GM19193 (cell line): ENCODE measurements around the gene PRM2.

ENCODE experiments used
- POLR2A ChIP-seq: IDR thresholded peaks from 4 replicates; pipeline ENCODE4 v1.6.1; 2011; ENCODE audit not compliant: insufficient read depth, insufficient read length; ENCODE audit errors: extremely low read depth

Gene PRM2

GRCh38 chr16:11299865-11300559, 23.7 kb upstream of the PRM2 start:
- no peak for TF ChIP-seq POLR2A

DNA sequence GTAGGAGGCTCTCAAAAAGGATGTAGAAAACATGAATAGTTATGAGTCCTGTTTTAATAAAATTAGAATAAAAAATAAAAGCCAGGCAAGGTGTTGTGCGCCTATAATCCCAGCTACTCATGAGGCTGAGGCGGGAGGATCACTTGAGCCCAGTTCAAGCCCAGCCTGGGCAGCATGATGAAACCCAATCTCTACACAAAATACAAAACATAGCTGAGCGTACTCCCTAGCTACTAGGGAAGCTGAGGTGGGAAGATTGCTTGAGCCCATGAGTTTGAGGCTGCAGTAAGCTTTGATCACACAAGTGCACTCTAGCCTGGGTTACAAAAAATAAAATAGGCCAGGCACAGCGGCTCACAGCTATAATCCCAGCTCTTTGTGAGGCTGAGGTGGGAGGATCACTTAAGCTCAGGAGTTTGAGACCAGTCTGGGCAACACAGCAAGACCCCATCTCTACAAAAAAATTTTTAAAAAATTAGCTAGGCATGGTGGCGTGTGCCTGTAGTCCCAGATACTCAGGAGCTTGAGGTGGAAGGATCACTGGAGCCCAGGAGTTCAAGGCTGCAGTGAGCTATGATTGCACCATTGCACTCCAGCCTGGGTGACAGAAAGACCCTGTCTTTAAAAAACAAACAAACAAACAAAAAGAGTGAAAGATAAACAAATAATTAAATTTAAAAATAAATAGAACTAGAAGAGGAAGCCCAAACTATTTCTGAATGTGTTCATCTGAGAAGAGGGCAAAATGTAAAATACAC, 22.0 kb upstream of the PRM2 start:
- no peak for TF ChIP-seq POLR2A

DNA sequence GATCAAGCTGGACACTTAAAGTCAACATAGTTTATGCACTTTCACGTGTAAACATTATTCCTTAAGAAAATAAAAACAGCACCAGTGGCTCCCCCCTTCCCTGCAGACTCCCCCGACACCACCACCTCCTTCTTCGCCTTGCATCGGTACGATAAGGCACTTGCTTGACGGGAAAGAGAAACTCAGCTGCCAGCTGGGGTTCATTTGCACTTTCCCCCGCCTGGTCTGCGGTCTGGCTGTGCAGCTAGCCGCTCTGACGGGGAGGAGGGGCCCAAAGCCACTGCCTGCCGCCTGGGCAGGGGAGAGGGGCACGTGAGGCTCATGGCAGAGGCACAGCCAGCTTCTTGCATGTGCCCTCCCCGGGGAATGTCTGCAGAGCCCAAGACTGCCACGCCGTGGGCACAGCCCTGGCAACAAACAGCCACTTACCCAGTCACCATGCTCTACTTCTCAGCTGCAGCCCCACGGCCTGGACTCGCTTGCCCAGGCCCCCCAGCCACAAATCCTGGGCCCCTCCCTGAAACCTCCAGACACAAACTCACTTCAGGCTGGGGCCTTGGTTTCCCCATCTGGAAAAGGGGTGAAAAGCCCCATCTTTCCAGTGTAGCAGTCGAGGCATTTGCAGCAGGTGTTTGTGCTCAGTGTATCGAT, 21.3 kb upstream of the PRM2 start:
- TF ChIP-seq POLR2A, result peak; percentile 36

GRCh38 chr16:11296706-11297491, 20.6 kb upstream of the PRM2 start:
- no peak for TF ChIP-seq POLR2A

DNA sequence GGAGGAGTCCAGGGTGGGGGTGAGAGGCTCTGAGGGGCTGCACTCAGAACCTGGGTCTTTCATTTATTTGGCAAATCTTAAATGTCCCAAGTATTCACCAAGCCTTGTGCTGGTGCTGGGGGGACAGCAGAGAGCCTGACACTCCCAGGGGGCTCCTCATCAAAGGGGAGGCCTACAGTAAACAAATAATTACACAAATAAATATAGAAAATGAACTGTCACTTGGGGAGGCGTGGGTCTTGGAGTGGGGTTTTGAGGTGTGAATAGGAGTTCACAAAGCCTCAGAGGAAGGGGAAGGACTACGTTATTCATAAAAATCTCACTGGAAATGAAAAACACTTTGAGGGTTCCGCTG, 20.0 kb upstream of the PRM2 start:
- no peak for TF ChIP-seq POLR2A

GRCh38 chr16:11295672-11296071, 19.4 kb upstream of the PRM2 start:
- no peak for TF ChIP-seq POLR2A

DNA sequence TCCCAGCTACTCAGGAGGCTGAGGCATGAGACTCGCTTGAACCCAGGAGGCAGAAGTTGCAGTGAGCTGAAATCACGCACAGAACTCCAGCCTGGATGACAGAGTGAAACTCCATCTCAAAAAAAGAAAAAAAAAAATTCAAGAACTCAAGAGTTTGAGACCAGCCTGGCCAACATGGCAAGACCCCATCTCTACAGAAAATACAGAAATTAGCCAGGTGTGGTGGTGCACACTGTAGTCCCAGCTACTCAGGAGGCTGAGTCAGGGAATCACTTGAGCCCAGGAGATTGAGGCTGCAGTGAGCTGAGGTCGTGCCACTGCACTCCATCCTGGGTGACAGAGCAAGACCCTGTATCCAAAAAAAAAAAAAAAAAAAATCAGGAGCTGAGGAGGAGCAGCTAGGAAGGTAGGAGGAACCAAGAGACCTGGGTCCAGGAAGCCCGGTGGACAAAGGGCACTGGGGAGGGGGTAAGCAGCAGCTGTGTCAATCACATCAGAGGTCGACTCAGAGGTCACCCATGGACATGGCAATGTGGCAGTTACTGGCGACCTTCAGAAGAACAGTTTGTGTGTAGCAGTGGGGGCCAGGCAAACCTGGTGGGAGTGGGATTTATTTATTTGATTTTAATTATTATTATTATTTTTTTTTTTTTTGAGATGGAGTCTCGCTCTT, 15.9 kb upstream of the PRM2 start:
- no peak for TF ChIP-seq POLR2A

DNA sequence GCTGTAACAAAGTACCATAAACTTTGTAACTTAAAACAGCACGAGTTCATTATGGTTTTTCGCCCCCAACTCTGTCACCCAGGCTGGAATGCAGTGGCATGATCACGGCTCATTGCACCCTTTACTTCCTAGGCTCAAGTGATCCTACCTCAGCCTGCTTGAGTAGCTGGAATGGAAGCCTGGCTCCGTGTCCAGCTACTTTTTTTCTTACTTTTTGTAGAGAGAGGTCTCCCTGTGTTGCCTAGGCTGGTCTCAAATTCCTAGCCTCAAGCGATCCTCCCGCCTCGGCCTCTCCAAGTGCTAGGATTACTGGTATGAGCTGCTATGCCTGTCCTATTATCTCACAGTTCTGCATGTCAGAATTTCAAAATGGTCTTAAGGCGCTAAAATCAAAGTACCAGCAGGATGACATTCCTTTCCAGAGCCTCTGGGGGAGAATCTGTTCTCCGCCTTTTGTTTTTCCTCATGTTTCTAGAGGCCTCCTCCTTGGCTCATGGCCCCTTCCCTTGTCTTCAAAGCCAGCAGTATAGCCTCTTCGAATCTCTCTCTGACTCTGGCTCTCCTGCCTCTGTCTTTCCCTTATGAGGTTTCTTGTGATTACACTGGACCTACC, 14.9 kb upstream of the PRM2 start:
- no peak for TF ChIP-seq POLR2A

- TF ChIP-seq POLR2A, result no peak
These were observed 14.0 kb upstream of the PRM2 start for GRCh38 chr16:11290102-11290893.

GRCh38 chr16:11289202-11289601, 12.9 kb upstream of the PRM2 start:
- TF ChIP-seq POLR2A, result no peak

GRCh38 chr16:11285842-11286241, 9.6 kb upstream of the PRM2 start:
- no peak for TF ChIP-seq POLR2A

DNA sequence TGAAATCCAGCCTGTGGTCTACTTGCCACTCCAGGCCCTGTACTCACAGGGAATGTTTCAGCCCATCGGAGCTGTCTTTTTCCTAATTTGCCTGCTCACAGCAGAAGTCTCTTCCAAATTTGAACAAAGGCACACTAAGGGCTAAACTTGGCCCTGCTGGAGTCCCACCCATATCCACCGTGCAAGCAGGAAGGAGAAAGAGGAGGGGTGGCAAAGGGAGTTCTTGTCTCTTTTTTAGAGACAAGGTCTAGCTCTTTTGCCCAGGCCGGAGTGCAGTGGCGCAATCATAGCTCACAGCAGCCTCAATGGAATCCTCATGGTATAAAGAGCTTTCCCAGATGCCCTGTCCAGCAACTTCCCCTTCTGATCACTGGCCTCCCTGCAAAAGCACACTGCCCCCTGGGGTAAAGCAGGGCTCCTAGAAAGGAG, 7.6 kb upstream of the PRM2 start:
- no peak for TF ChIP-seq POLR2A
